Esophagus squamous epithelium (tissue), 4 donors: Measurements from ENCODE around the gene LMO2.

ENCODE experiments used
- POLR2A ChIP-seq, 4 donors: fragments of 450-650 bp; IDR thresholded peaks; one replicate each; pipeline ENCODE4 v1.6.1; 2017; ENCODE audit warnings: antibody characterized with exemption in 4 of 4, mild to moderate bottlenecking in 4 of 4, moderate library complexity in 3 of 4
- TF ChIP-seq, protein P1 (sequence below), 6 experiments: fragments of 450-650 bp in 4 of 6; fragments of 200-600 bp in 2 of 6; sonication (generic) in 2 of 6; IDR thresholded peaks; one replicate each; pipeline ENCODE4 v1.5.1; 2016 to 2019; ENCODE audit warnings: antibody characterized with exemption in 6 of 6, mild to moderate bottlenecking in 4 of 6, moderate library complexity in 4 of 6

DNA sequence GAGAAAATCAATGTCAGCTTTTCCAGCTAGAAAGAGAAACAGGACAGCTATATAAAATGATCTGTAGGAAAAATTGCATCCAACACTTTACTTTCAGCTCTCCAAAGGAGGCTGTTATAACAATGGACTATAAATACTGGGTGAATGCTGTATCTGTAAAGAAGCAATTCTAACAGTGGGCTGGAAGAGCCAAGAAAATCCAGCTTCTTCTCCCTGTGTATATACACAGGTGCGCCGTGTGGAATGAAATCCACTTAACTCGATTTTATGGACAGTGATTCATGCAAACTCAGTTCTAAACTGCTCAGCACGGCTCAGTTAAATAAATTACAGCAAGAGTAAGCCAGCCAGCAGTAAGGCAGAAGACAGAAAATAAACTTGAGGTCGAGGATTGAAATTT, 32.5 kb upstream of the LMO2 start:
- TF ChIP-seq, protein P1, sequence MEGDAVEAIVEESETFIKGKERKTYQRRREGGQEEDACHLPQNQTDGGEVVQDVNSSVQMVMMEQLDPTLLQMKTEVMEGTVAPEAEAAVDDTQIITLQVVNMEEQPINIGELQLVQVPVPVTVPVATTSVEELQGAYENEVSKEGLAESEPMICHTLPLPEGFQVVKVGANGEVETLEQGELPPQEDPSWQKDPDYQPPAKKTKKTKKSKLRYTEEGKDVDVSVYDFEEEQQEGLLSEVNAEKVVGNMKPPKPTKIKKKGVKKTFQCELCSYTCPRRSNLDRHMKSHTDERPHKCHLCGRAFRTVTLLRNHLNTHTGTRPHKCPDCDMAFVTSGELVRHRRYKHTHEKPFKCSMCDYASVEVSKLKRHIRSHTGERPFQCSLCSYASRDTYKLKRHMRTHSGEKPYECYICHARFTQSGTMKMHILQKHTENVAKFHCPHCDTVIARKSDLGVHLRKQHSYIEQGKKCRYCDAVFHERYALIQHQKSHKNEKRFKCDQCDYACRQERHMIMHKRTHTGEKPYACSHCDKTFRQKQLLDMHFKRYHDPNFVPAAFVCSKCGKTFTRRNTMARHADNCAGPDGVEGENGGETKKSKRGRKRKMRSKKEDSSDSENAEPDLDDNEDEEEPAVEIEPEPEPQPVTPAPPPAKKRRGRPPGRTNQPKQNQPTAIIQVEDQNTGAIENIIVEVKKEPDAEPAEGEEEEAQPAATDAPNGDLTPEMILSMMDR (IDR thresholded peaks at IDR 0.05): no peak
- TF ChIP-seq POLR2A (IDR thresholded peaks at IDR 0.05): no peak
